Stimulated activated memory B cell treated with anti-CD40 and anti-IgM and Interleukin-4, amounts not matched to agents 10 μg/mL and 1 μg/mL and 100 μg/mL, for 72 hours (primary cell): ENCODE results near the gene ETHE1.

Experiments
- ATAC-seq: fragments of 150-1000 bp; cut with Tn5 transposase; 2 replicates; pipeline ENCODE4 v1.10.0; 2021
- H3K27ac Mint-ChIP-seq: one replicate; pipeline ENCODE4 v1.8.0; 2022; ENCODE audit warnings: mild to moderate bottlenecking, mixed read lengths
- H3K27me3 Mint-ChIP-seq: one replicate; pipeline ENCODE4 v1.8.0; 2022; ENCODE audit warnings: mixed read lengths
- H3K36me3 Mint-ChIP-seq: one replicate; pipeline ENCODE4 v1.8.0; 2022; ENCODE audit warnings: mixed read lengths
- H3K4me1 Mint-ChIP-seq: one replicate; pipeline ENCODE4 v1.8.0; 2022; ENCODE audit warnings: mixed read lengths
- H3K4me3 Mint-ChIP-seq: one replicate; pipeline ENCODE4 v1.8.0; 2022; ENCODE audit warnings: mild to moderate bottlenecking, moderate library complexity, mixed read lengths
- H3K9me3 Mint-ChIP-seq: one replicate; pipeline ENCODE4 v1.8.0; 2022; ENCODE audit warnings: mixed read lengths

The ETHE1 gene

GRCh38 chr19:43496960-43497359 lies 30.0 kb downstream of the ETHE1 start:
- peaks cover 41% of the 10 kb centered on the region for H3K36me3 Mint-ChIP-seq
- no peaks in the 10 kb centered on the region for H3K9me3 Mint-ChIP-seq
- H3K27me3 Mint-ChIP-seq, result no peaks in the 10 kb centered on the region
- no peak overlapping the region for H3K4me3 Mint-ChIP-seq
- ATAC-seq, result no peak
- H3K4me1 Mint-ChIP-seq, result no peaks in the 10 kb centered on the region
- no peak overlapping the region for H3K27ac Mint-ChIP-seq

- ATAC-seq, result no peak
- no peak overlapping the region for H3K4me3 Mint-ChIP-seq
- no peak overlapping the region for H3K27ac Mint-ChIP-seq
- H3K9me3 Mint-ChIP-seq, result no peaks in the 10 kb centered on the region
- H3K4me1 Mint-ChIP-seq, result peaks cover 2% of the 10 kb centered on the region
- peaks cover 41% of the 10 kb centered on the region for H3K36me3 Mint-ChIP-seq
- H3K27me3 Mint-ChIP-seq, result no peaks in the 10 kb centered on the region
These were observed 31.9 kb downstream of the ETHE1 start for GRCh38 chr19:43495082-43495481.

- ATAC-seq, result no peak
- H3K4me3 Mint-ChIP-seq, result no peak overlapping the region
- H3K27me3 Mint-ChIP-seq, result no peaks in the 10 kb centered on the region
- peaks cover 9% of the 10 kb centered on the region for H3K36me3 Mint-ChIP-seq
- H3K4me1 Mint-ChIP-seq, result peaks cover 37% of the 10 kb centered on the region
- H3K27ac Mint-ChIP-seq, result no peak overlapping the region
- H3K9me3 Mint-ChIP-seq, result no peaks in the 10 kb centered on the region
These were observed 36.2 kb downstream of the ETHE1 start for GRCh38 chr19:43490759-43491158.

GRCh38 chr19:43489979-43490599 lies 36.9 kb downstream of the ETHE1 start:
- Mint-ChIP-seq H3K27me3 (no peaks in the 10 kb centered on the region), H3K36me3 (peaks cover 5% of the 10 kb centered on the region), H3K4me1 (peaks cover 37% of the 10 kb centered on the region), H3K9me3 (no peaks in the 10 kb centered on the region), H3K4me3 (no peak overlapping the region), H3K27ac (no peak overlapping the region)
- no peak for ATAC-seq

GRCh38 chr19:43489310-43489709 lies 37.7 kb downstream of the ETHE1 start:
- Mint-ChIP-seq H3K27ac (no peak overlapping the region), H3K4me1 (peaks cover 37% of the 10 kb centered on the region), H3K27me3 (no peaks in the 10 kb centered on the region), H3K4me3 (no peak overlapping the region), H3K9me3 (no peaks in the 10 kb centered on the region), H3K36me3 (peaks cover under 1% of the 10 kb centered on the region)
- ATAC-seq, result peak; percentile 68

GRCh38 chr19:43488179-43488578 lies 38.8 kb downstream of the ETHE1 start:
- H3K4me3 Mint-ChIP-seq, result no peak overlapping the region
- no peaks in the 10 kb centered on the region for H3K36me3 Mint-ChIP-seq
- ATAC-seq, result no peak
- no peaks in the 10 kb centered on the region for H3K27me3 Mint-ChIP-seq
- no peak overlapping the region for H3K27ac Mint-ChIP-seq
- no peaks in the 10 kb centered on the region for H3K9me3 Mint-ChIP-seq
- peaks cover 37% of the 10 kb centered on the region for H3K4me1 Mint-ChIP-seq

- H3K4me1 Mint-ChIP-seq, result peaks cover 37% of the 10 kb centered on the region
- H3K36me3 Mint-ChIP-seq, result no peaks in the 10 kb centered on the region
- no peak overlapping the region for H3K27ac Mint-ChIP-seq
- no peaks in the 10 kb centered on the region for H3K27me3 Mint-ChIP-seq
- no peak overlapping the region for H3K4me3 Mint-ChIP-seq
- no peaks in the 10 kb centered on the region for H3K9me3 Mint-ChIP-seq
- no peak for ATAC-seq
These were observed 40.6 kb downstream of the ETHE1 start for GRCh38 chr19:43486412-43486811.

GRCh38 chr19:43485951-43486350 lies 41.0 kb downstream of the ETHE1 start:
- Mint-ChIP-seq H3K27me3 (no peaks in the 10 kb centered on the region), H3K4me3 (no peak overlapping the region), H3K4me1 (peaks cover 37% of the 10 kb centered on the region), H3K27ac (no peak overlapping the region), H3K9me3 (no peaks in the 10 kb centered on the region), H3K36me3 (no peaks in the 10 kb centered on the region)
- no peak for ATAC-seq

- Mint-ChIP-seq H3K27me3 (no peaks in the 10 kb centered on the region), H3K4me1 (peaks cover 18% of the 10 kb centered on the region), H3K36me3 (peaks cover 1% of the 10 kb centered on the region), H3K9me3 (no peaks in the 10 kb centered on the region), H3K4me3 (no peak overlapping the region), H3K27ac (no peak overlapping the region)
- ATAC-seq, result no peak
These were observed 43.7 kb downstream of the ETHE1 start for GRCh38 chr19:43483281-43483680.

- no peak overlapping the region for H3K4me3 Mint-ChIP-seq
- no peak for ATAC-seq
- H3K27ac Mint-ChIP-seq, result no peak overlapping the region
- H3K4me1 Mint-ChIP-seq, result peaks cover 7% of the 10 kb centered on the region
- no peaks in the 10 kb centered on the region for H3K27me3 Mint-ChIP-seq
- H3K9me3 Mint-ChIP-seq, result no peaks in the 10 kb centered on the region
- H3K36me3 Mint-ChIP-seq, result peaks cover 8% of the 10 kb centered on the region
These were observed 44.8 kb downstream of the ETHE1 start for GRCh38 chr19:43482193-43482592.

- peaks cover 2% of the 10 kb centered on the region for H3K4me1 Mint-ChIP-seq
- H3K9me3 Mint-ChIP-seq, result no peaks in the 10 kb centered on the region
- no peak for ATAC-seq
- no peak overlapping the region for H3K27ac Mint-ChIP-seq
- H3K4me3 Mint-ChIP-seq, result no peak overlapping the region
- H3K36me3 Mint-ChIP-seq, result peaks cover 8% of the 10 kb centered on the region
- H3K27me3 Mint-ChIP-seq, result no peaks in the 10 kb centered on the region
These were observed 45.3 kb downstream of the ETHE1 start for GRCh38 chr19:43481701-43482100.

- Mint-ChIP-seq H3K4me3 (no peak overlapping the region), H3K9me3 (no peaks in the 10 kb centered on the region), H3K27ac (no peak overlapping the region), H3K36me3 (peaks cover 8% of the 10 kb centered on the region), H3K27me3 (no peaks in the 10 kb centered on the region), H3K4me1 (peaks cover under 1% of the 10 kb centered on the region)
- ATAC-seq, result no peak
These were observed 46.4 kb downstream of the ETHE1 start for GRCh38 chr19:43480574-43480973.

- Mint-ChIP-seq H3K27me3 (no peaks in the 10 kb centered on the region), H3K4me3 (no peak overlapping the region), H3K36me3 (peaks cover 8% of the 10 kb centered on the region), H3K4me1 (peaks cover 6% of the 10 kb centered on the region), H3K27ac (no peak overlapping the region), H3K9me3 (no peaks in the 10 kb centered on the region)
- ATAC-seq, result no peak
These were observed 46.9 kb downstream of the ETHE1 start for GRCh38 chr19:43479961-43480561.

- Mint-ChIP-seq H3K4me1 (peaks cover 7% of the 10 kb centered on the region), H3K36me3 (peaks cover 8% of the 10 kb centered on the region), H3K27me3 (no peaks in the 10 kb centered on the region), H3K9me3 (no peaks in the 10 kb centered on the region), H3K27ac (no peak overlapping the region), H3K4me3 (no peak overlapping the region)
- ATAC-seq, result no peak
These were observed 47.8 kb downstream of the ETHE1 start for GRCh38 chr19:43479226-43479625.

GRCh38 chr19:43478323-43478722 lies 48.7 kb downstream of the ETHE1 start:
- no peak for ATAC-seq
- H3K27ac Mint-ChIP-seq, result no peak overlapping the region
- H3K36me3 Mint-ChIP-seq, result peaks cover 8% of the 10 kb centered on the region
- H3K4me1 Mint-ChIP-seq, result peaks cover 7% of the 10 kb centered on the region
- no peaks in the 10 kb centered on the region for H3K27me3 Mint-ChIP-seq
- H3K4me3 Mint-ChIP-seq, result no peak overlapping the region
- H3K9me3 Mint-ChIP-seq, result no peaks in the 10 kb centered on the region

GRCh38 chr19:43476606-43477005 lies 50.4 kb downstream of the ETHE1 start:
- H3K4me1 Mint-ChIP-seq, result peaks cover 7% of the 10 kb centered on the region
- H3K27me3 Mint-ChIP-seq, result no peaks in the 10 kb centered on the region
- no peak for ATAC-seq
- no peak overlapping the region for H3K27ac Mint-ChIP-seq
- peaks cover 8% of the 10 kb centered on the region for H3K36me3 Mint-ChIP-seq
- no peak overlapping the region for H3K4me3 Mint-ChIP-seq
- no peaks in the 10 kb centered on the region for H3K9me3 Mint-ChIP-seq
